Measurements from ENCODE around the gene EEF1A2. TPM values are rescaled to one million over a fixed set of nuclear protein-coding genes. Genes with fewer than 3 reads are reported as not detected.
A peak's percentile ranks its signal among the peaks of the same experiment; 100 is the strongest.

EEF1A2 gene
- total and polyA plus RNA-seq, 2 donors from 2014 or later, result 1.5 to 18.1 TPM

DNA sequence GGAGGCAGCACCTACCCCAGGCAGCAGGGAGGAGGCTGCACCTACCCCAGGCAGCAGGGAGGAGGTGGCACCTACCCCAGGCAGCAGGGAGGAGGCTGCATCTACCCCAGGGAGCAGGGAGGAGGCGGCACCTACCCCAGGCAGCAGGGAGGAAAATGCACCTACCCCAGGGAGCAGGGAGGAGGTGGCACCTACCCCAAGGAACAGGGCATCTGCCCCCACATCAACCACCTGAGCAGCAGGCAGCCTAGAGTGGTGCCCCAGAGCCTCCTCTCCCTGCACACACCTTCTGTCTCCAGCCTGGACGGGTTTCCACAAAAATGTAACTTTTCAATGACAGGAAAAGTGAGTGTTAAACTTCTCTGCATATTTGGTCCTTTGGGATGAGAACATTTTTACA is 36.6 kb downstream of the EEF1A2 start:
- Histone ChIP-seq H3K9me3 (ENCODE audit: control insufficient read depth in 2 of 3, insufficient read depth in 1 of 3, low read length in 3 of 3) (no peaks in the 10 kb centered on the region), H3K27me3 (ENCODE audit: control insufficient read depth, insufficient read depth, low read length) (no peaks in the 10 kb centered on the region), H3K27ac (ENCODE audit: low read depth in 2 of 2, low read length in 2 of 2) (no peak overlapping the region), H3K36me3 (ENCODE audit: control insufficient read depth in 2 of 3, insufficient read depth in 3 of 3, low read length in 3 of 3) (no peaks in the 10 kb centered on the region), H3K4me1 (ENCODE audit: control insufficient read depth in 2 of 3, insufficient read depth in 2 of 3, low read depth in 1 of 3, low read length in 3 of 3) (no peaks in the 10 kb centered on the region), H3K4me3 (ENCODE audit: low read length in 3 of 3) (no peak overlapping the region), H3K9ac (ENCODE audit: low read length in 3 of 3) (no peak overlapping the region)
- DNase-seq (no peak), FAIRE-seq (no peak)
- intact Hi-C loops (cut with DNase I), result no loop called here
- TF ChIP-seq, protein P1, sequence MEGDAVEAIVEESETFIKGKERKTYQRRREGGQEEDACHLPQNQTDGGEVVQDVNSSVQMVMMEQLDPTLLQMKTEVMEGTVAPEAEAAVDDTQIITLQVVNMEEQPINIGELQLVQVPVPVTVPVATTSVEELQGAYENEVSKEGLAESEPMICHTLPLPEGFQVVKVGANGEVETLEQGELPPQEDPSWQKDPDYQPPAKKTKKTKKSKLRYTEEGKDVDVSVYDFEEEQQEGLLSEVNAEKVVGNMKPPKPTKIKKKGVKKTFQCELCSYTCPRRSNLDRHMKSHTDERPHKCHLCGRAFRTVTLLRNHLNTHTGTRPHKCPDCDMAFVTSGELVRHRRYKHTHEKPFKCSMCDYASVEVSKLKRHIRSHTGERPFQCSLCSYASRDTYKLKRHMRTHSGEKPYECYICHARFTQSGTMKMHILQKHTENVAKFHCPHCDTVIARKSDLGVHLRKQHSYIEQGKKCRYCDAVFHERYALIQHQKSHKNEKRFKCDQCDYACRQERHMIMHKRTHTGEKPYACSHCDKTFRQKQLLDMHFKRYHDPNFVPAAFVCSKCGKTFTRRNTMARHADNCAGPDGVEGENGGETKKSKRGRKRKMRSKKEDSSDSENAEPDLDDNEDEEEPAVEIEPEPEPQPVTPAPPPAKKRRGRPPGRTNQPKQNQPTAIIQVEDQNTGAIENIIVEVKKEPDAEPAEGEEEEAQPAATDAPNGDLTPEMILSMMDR (IDR thresholded peaks at IDR 0.05; ENCODE audit: borderline replicate concordance, extremely low read depth, insufficient read depth), result no peak

DNA sequence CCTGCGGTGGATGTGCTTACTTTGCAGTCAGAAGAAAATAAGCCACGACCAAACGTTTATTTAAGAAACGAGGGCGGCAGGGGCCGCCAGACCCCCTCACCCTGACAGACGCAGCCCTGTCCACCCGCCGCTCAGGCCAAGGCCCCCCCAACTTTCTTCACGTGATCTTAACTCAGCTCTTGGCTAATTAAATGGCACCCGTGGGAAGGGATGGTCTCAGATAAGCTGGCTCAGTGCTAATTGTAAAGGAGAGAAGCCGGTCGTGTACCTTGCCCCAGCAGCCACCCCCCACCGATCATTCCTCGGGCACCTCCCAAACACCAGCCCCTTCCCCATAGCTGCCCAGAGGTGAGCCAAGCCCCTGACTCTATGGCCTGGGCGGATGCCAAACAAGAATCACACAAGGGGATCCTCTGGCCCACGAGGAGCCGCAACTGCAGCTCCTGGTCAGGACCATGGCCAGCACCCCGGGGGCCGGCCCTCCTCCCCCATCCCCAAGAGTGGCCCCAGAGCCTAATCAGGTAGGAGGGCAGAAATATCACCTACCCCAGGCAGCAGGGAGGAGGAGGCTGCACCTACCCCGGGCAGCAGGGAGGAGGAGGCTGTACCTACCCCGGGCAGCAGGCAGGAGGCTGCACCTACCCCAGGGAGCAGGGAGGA is 37.6 kb downstream of the EEF1A2 start:
- H3K4me1 ChIP-seq (ENCODE audit: control insufficient read depth in 2 of 3, insufficient read depth in 2 of 3, low read depth in 1 of 3, low read length in 3 of 3), result no peaks in the 10 kb centered on the region
- FAIRE-seq, result no peak
- intact Hi-C loops (cut with DNase I), result no loop called here
- TF ChIP-seq, protein P1 (IDR thresholded peaks at IDR 0.05; ENCODE audit: borderline replicate concordance, extremely low read depth, insufficient read depth), result no peak
- DNase-seq, result peak in 3 of 5 donors; percentile 54 to 72 (median 71)
- no peak overlapping the region for H3K4me3 ChIP-seq (ENCODE audit: low read length in 3 of 3)
- H3K27ac ChIP-seq (ENCODE audit: low read depth in 2 of 2, low read length in 2 of 2), result no peak overlapping the region
- no peaks in the 10 kb centered on the region for H3K36me3 ChIP-seq (ENCODE audit: control insufficient read depth in 2 of 3, insufficient read depth in 3 of 3, low read length in 3 of 3)
- no peak overlapping the region for H3K9ac ChIP-seq (ENCODE audit: low read length in 3 of 3)
- H3K9me3 ChIP-seq (ENCODE audit: control insufficient read depth in 2 of 3, insufficient read depth in 1 of 3, low read length in 3 of 3), result no peaks in the 10 kb centered on the region
- no peaks in the 10 kb centered on the region for H3K27me3 ChIP-seq (ENCODE audit: control insufficient read depth, insufficient read depth, low read length)

DNA sequence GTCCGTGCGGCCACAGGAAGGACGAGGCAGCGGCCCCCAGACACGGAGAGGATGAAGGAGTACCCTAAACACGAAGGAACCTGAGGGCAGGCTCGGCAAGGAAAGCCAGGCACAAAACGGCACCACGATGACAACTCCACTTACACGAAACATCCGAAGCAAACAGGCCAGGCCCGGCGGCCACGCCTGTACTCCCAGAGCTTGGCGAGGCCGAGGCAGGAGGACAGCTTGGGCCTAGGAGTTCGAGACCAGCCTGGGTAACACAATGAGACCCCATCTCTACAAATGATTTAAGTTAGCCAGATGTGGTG is 39.9 kb downstream of the EEF1A2 start:
- TF ChIP-seq, protein P1 (IDR thresholded peaks at IDR 0.05; ENCODE audit: borderline replicate concordance, extremely low read depth, insufficient read depth), result no peak
- Histone ChIP-seq H3K27me3 (ENCODE audit: control insufficient read depth, insufficient read depth, low read length) (no peaks in the 10 kb centered on the region), H3K4me3 (ENCODE audit: low read length in 3 of 3) (no peak overlapping the region), H3K9me3 (ENCODE audit: control insufficient read depth in 2 of 3, insufficient read depth in 1 of 3, low read length in 3 of 3) (no peaks in the 10 kb centered on the region), H3K9ac (ENCODE audit: low read length in 3 of 3) (no peak overlapping the region), H3K4me1 (ENCODE audit: control insufficient read depth in 2 of 3, insufficient read depth in 2 of 3, low read depth in 1 of 3, low read length in 3 of 3) (no peaks in the 10 kb centered on the region), H3K36me3 (ENCODE audit: control insufficient read depth in 2 of 3, insufficient read depth in 3 of 3, low read length in 3 of 3) (no peaks in the 10 kb centered on the region), H3K27ac (ENCODE audit: low read depth in 2 of 2, low read length in 2 of 2) (no peak overlapping the region)
- intact Hi-C loops (cut with DNase I), result no loop called here
- DNase-seq, result no peak
- no peak for FAIRE-seq

Measured in kidney (tissue), 14 donors.